Coronary artery (tissue), 2 donors: Measurements from ENCODE around the gene KLK2.

ENCODE experiments used
- DNase-seq: peaks from one replicate; pipeline ENCODE4 v3.0.0-alpha.2; 2017; ENCODE audit warnings: low spot score
- H3K27ac ChIP-seq, 2 donors: fragments of 200-600 bp; sonication (generic); one replicate each; pipeline ENCODE4 v1.5.1; 2016 to 2019
- H3K4me3 ChIP-seq: fragments of 200-600 bp; sonication (generic); 2 replicates; pipeline ENCODE4 v1.5.1; 2016; ENCODE audit warnings: mild to moderate bottlenecking, moderate library complexity
- CTCF ChIP-seq: fragments of 200-600 bp; sonication (generic); IDR thresholded peaks from one replicate; pipeline ENCODE4 v1.5.1; 2019; ENCODE audit warnings: antibody characterized with exemption

The KLK2 gene

GRCh38 chr19:50861496-50862286 lies 11.5 kb upstream of the KLK2 start:
- TF ChIP-seq CTCF = no peak
- no peak overlapping the region for H3K4me3 ChIP-seq
- no peak overlapping the region for H3K27ac ChIP-seq
- no peak for DNase-seq

- no peak overlapping the region for H3K4me3 ChIP-seq
- TF ChIP-seq CTCF = no peak
- DNase-seq = no peak
- H3K27ac ChIP-seq = no peak overlapping the region
Observed at GRCh38 chr19:50869479-50869878, 3.8 kb upstream of the KLK2 start.

- Histone ChIP-seq H3K27ac (no peak overlapping the region), H3K4me3 (no peak overlapping the region)
- no peak for TF ChIP-seq CTCF
- no peak for DNase-seq
Observed at GRCh38 chr19:50870417-50871089, 2.7 kb upstream of the KLK2 start.

- Histone ChIP-seq H3K27ac (no peak overlapping the region), H3K4me3 (no peak overlapping the region)
- no peak for DNase-seq
- TF ChIP-seq CTCF = no peak
Observed at GRCh38 chr19:50874211-50874610, 972 bp downstream of the KLK2 start.

- no peak overlapping the region for H3K4me3 ChIP-seq
- TF ChIP-seq CTCF = no peak
- no peak for DNase-seq
- no peak overlapping the region for H3K27ac ChIP-seq
Observed at GRCh38 chr19:50875795-50876422, 2.7 kb downstream of the KLK2 start.

- TF ChIP-seq CTCF = no peak
- Histone ChIP-seq H3K27ac (no peak overlapping the region), H3K4me3 (no peak overlapping the region)
- DNase-seq = no peak
Observed at GRCh38 chr19:50876456-50876855, 3.2 kb downstream of the KLK2 start.
